GM23338 (cell line): ENCODE data around the gene CNN2. TPM values are rescaled to one million over a fixed set of nuclear protein-coding genes. Genes with fewer than 3 reads are reported as not detected.

Experiments used
- ATAC-seq: fragments of 200-7000 bp; cut with Tn5 transposase; 3 replicates; pipeline ENCODE4 v1.9.1; 2020
- DNase-seq: peaks from one replicate; pipeline ENCODE4 v3.0.0-alpha.2; 2015; ENCODE audit warnings: low spot score
- H2AFZ ChIP-seq: fragments of 200-600 bp; sonication (generic); 2 replicates; pipeline ENCODE4 v1.8.0; 2016; ENCODE audit warnings: antibody characterized with exemption, mild to moderate bottlenecking, moderate library complexity
- H3F3A ChIP-seq: fragments of 200-600 bp; sonication (generic); replicated peaks from 2 replicates; pipeline ENCODE4 v1.8.0; 2017; ENCODE audit warnings: antibody characterized with exemption, mixed run types, low read depth
- H3K27ac ChIP-seq: fragments of 200-600 bp; sonication (generic); 2 replicates; pipeline ENCODE4 v1.6.1; 2016; ENCODE audit warnings: low read depth
- H3K27me3 ChIP-seq: fragments of 200-600 bp; sonication (generic); 2 replicates; pipeline ENCODE4 v1.8.0; 2016; ENCODE audit warnings: mild to moderate bottlenecking, mixed run types, moderate library complexity; ENCODE audit not compliant: insufficient read depth
- H3K36me3 ChIP-seq: fragments of 200-600 bp; sonication (generic); 2 replicates; pipeline ENCODE4 v1.8.0; 2016; ENCODE audit warnings: mild to moderate bottlenecking; ENCODE audit not compliant: insufficient read depth
- H3K4me1 ChIP-seq: fragments of 200-600 bp; sonication (generic); 2 replicates; pipeline ENCODE4 v1.8.0; 2016; ENCODE audit warnings: mild to moderate bottlenecking, moderate library complexity; ENCODE audit not compliant: insufficient read depth
- H3K4me2 ChIP-seq: fragments of 200-600 bp; sonication (generic); 2 replicates; pipeline ENCODE4 v1.7.1; 2017; ENCODE audit warnings: mixed run types
- H3K4me3 ChIP-seq: fragments of 200-600 bp; sonication (generic); 2 replicates; pipeline ENCODE4 v1.6.1; 2016; ENCODE audit warnings: mixed run types
- H3K79me2 ChIP-seq: fragments of 200-600 bp; sonication (generic); replicated peaks from 2 replicates; pipeline ENCODE4 v1.8.0; 2017; ENCODE audit warnings: mild to moderate bottlenecking; ENCODE audit not compliant: insufficient read depth
- H3K9me2 ChIP-seq: fragments of 200-600 bp; sonication (generic); 2 replicates; pipeline ENCODE4 v1.8.0; 2017; ENCODE audit not compliant: insufficient read depth
- H4K20me1 ChIP-seq: fragments of 200-600 bp; sonication (generic); replicated peaks from 2 replicates; pipeline ENCODE4 v1.8.0; 2017; ENCODE audit warnings: mild to moderate bottlenecking; ENCODE audit not compliant: insufficient read depth
- H3K27ac Mint-ChIP-seq: 2 replicates; pipeline ENCODE4 v1.8.0; 2020; ENCODE audit warnings: inconsistent platforms, mild to moderate bottlenecking, moderate library complexity, mixed read lengths
- H3K27me3 Mint-ChIP-seq: 3 replicates; pipeline ENCODE4 v1.8.0; 2022; ENCODE audit warnings: low read depth, mild to moderate bottlenecking, moderate library complexity, mixed read lengths, inconsistent platforms; ENCODE audit not compliant: insufficient read depth, poor library complexity
- H3K36me3 Mint-ChIP-seq: 3 replicates; pipeline ENCODE4 v1.8.0; 2021; ENCODE audit warnings: low read depth, mild to moderate bottlenecking, inconsistent platforms, moderate library complexity, mixed read lengths
- H3K4me1 Mint-ChIP-seq: 3 replicates; pipeline ENCODE4 v1.8.0; 2020; ENCODE audit warnings: mild to moderate bottlenecking, inconsistent platforms, mixed read lengths
- H3K4me3 Mint-ChIP-seq: 3 replicates; pipeline ENCODE4 v1.8.0; 2021; ENCODE audit warnings: moderate library complexity, mild to moderate bottlenecking, inconsistent platforms, mixed read lengths
- H3K9me3 Mint-ChIP-seq: 3 replicates; pipeline ENCODE4 v1.8.0; 2020; ENCODE audit warnings: moderate library complexity, mild to moderate bottlenecking, inconsistent platforms, mixed read lengths
- CREB1 ChIP-seq: fragments of 250-450 bp; sonication (Bioruptor Pico); IDR thresholded peaks from 2 replicates; pipeline ENCODE4 v1.5.0; 2020; ENCODE audit warnings: low read depth, mild to moderate bottlenecking, moderate library complexity
- ETS1 ChIP-seq: IDR thresholded peaks from 2 replicates; pipeline ENCODE4 v1.6.1; 2016; ENCODE audit warnings: antibody characterized with exemption
- POLR2AphosphoS5 ChIP-seq: IDR thresholded peaks from 2 replicates; pipeline ENCODE4 v1.6.1; 2016; ENCODE audit warnings: antibody characterized with exemption, low read depth
- REST ChIP-seq: IDR thresholded peaks from one replicate; pipeline ENCODE4 v1.6.1; 2018; ENCODE audit warnings: antibody characterized with exemption; ENCODE audit not compliant: unreplicated experiment
- ZNF114 ChIP-seq: fragments of 250-450 bp; sonication (Bioruptor Pico); IDR thresholded peaks from 2 replicates; pipeline ENCODE4 v1.5.0; 2020; ENCODE audit warnings: mild to moderate bottlenecking, moderate library complexity
- polyA plus RNA-seq: library from polyadenylated mRNA; unstranded; fragments of >200 nt; fragmentation: Nextera tagmentation; extraction: Ambion mirVana; gene quantifications from 2 replicates; pipeline ENCODE4 v1.2.1, GENCODE V29; 2016
- total RNA-seq: library from RNA; depleted of rRNA; stranded (reverse); fragments of >200 nt; shearing (Covaris generic); gene quantifications from 2 replicates; pipeline ENCODE4 v1.2.3, GENCODE V29; 2014
- TF ChIP-seq, protein P1 (sequence below), 2 experiments: fragments of 200-600 bp in 1 of 2; sonication (generic) in 1 of 2; conservative IDR thresholded peaks; 2 replicates each; pipeline versions ENCODE4 v1.5.1 to v1.6.1; 2016 to 2017; ENCODE audit warnings: antibody characterized with exemption in 2 of 2, low read depth in 2 of 2, mild to moderate bottlenecking in 2 of 2, moderate library complexity in 1 of 2

Gene CNN2
- total and polyA plus RNA-seq, 2 experiments from 2014 or later: 330 to 392 TPM

DNA sequence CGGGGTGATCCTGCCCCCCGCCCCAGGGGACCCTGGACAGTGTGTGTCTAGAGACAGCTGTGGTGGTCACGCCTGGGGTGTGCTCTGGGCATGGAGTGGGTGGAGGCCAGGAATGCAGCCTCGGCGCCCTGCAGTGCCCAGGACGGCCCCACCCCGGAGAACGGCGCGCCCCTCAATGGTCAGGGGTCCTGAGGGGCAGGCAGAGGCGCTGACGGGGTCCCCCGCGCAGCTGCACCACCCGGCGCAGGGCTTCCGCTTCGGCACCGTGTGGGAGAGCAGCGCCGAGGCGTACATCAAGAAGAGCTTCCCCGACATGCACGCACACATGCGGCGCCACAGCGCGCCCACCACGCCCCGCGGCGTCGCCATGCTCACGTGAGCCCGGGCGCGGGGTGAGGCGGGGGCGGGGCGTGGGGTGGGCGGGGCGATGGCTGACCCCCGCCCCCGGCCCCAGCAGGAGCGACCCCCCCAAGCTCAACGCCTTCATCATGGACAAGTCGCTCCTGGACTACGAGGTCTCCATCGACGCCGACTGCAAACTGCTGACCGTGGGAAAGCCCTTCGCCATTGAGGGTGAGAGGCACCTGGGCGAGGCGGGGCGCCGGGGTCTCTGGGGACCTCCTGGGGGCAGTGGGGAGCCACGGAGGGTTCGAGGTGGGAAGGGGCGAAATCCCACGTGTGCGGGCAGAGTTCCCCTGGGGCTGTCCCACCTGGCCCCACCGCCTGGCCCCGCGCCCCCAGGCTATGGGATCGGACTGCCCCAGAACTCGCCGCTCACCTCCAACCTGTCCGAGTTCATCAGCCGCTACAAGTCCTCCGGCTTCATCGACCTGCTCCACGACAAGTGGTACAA lies 18.8 kb upstream of the CNN2 start:
- TF ChIP-seq POLR2AphosphoS5: no peak
- TF ChIP-seq, protein P1, sequence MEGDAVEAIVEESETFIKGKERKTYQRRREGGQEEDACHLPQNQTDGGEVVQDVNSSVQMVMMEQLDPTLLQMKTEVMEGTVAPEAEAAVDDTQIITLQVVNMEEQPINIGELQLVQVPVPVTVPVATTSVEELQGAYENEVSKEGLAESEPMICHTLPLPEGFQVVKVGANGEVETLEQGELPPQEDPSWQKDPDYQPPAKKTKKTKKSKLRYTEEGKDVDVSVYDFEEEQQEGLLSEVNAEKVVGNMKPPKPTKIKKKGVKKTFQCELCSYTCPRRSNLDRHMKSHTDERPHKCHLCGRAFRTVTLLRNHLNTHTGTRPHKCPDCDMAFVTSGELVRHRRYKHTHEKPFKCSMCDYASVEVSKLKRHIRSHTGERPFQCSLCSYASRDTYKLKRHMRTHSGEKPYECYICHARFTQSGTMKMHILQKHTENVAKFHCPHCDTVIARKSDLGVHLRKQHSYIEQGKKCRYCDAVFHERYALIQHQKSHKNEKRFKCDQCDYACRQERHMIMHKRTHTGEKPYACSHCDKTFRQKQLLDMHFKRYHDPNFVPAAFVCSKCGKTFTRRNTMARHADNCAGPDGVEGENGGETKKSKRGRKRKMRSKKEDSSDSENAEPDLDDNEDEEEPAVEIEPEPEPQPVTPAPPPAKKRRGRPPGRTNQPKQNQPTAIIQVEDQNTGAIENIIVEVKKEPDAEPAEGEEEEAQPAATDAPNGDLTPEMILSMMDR (conservative IDR thresholded peaks at IDR 0.05; ENCODE audit: low read depth in 2 of 2): peak in 1 of 2 experiments; percentile 12; a peak in 1 of 4 replicates
- TF ChIP-seq ETS1: no peak
- H3K4me3 Mint-ChIP-seq: no peak overlapping the region
- no peaks in the 10 kb centered on the region for H3K4me1 Mint-ChIP-seq
- H2AFZ ChIP-seq: no peak overlapping the region
- no peak overlapping the region for H3K27ac ChIP-seq
- H3K27me3 Mint-ChIP-seq: peaks cover 23% of the 10 kb centered on the region
- H3K27me3 ChIP-seq: no peaks in the 10 kb centered on the region
- H3K4me3 ChIP-seq: no peak overlapping the region
- no peaks in the 10 kb centered on the region for H3K36me3 ChIP-seq
- peaks cover 5% of the 10 kb centered on the region; the same call in 1 of the 3 replicates for H3K9me3 Mint-ChIP-seq
- peaks cover 8% of the 10 kb centered on the region for H3K36me3 Mint-ChIP-seq
- H3K27ac Mint-ChIP-seq: no peak overlapping the region
- DNase-seq: no peak
- no peaks in the 10 kb centered on the region for H3K9me2 ChIP-seq
- no peaks in the 10 kb centered on the region for H3K4me1 ChIP-seq
- H3F3A ChIP-seq: peaks cover 10% of the 10 kb centered on the region; the same call in 1 of the 2 replicates
- no peak for ATAC-seq
- H3K4me2 ChIP-seq: no peak overlapping the region
- H4K20me1 ChIP-seq: 0 out of 2 replicates have a peak, but pooled peaks cover 9% of the 10 kb centered on the region
- no peaks in the 10 kb centered on the region for H3K79me2 ChIP-seq

DNA sequence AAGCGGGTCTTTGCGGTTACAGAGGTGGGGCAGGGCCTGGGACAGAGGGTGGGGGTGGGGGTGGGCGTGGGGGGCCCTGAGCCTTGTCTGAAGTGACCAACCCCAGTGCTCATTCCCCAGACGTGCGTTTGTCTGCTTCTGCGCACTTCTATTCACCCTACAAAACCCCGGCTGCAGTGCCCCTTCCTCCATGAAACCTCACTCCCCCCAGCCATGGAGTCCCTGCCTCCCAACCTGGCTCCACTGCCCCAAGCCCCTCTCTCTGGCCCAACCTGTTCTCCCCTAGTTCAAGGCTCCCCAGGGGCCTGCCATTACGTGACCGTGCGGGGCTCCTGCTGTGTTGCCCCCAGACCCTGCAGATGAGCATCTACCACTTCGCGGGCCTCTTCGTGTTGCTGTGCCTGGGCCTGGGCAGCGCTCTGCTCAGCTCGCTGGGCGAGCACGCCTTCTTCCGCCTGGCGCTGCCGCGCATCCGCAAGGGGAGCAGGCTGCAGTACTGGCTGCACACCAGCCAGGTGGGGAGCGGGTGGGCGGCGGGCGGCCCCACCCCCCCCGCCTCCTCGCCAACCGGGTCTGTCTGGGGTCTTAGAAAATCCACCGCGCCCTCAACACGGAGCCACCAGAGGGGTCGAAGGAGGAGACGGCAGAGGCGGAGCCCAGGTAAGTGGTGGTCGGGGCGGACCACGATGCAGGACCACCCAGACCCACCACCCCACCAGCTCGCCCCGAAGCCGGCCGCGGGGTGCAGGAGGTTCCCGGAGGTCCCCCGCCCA lies 18.0 kb upstream of the CNN2 start:
- peaks cover 5% of the 10 kb centered on the region; the same call in 1 of the 3 replicates for H3K9me3 Mint-ChIP-seq
- peaks cover 8% of the 10 kb centered on the region for H3K36me3 Mint-ChIP-seq
- no peak overlapping the region for H3K27ac Mint-ChIP-seq
- no peaks in the 10 kb centered on the region for H3K4me1 Mint-ChIP-seq
- H3K4me2 ChIP-seq: no peak overlapping the region
- no peaks in the 10 kb centered on the region for H3K27me3 ChIP-seq
- H3K36me3 ChIP-seq: no peaks in the 10 kb centered on the region
- H3K27me3 Mint-ChIP-seq: peaks cover 22% of the 10 kb centered on the region
- no peak overlapping the region for H3K27ac ChIP-seq
- H3K4me3 Mint-ChIP-seq: no peak overlapping the region
- no peaks in the 10 kb centered on the region for H3K9me2 ChIP-seq
- H3K4me3 ChIP-seq: no peak overlapping the region
- DNase-seq (no peak), ATAC-seq (no peak; the same call in 2 of the 3 replicates)
- H4K20me1 ChIP-seq: 0 out of 2 replicates have a peak, but pooled peaks cover 14% of the 10 kb centered on the region
- H3K4me1 ChIP-seq: no peaks in the 10 kb centered on the region
- H2AFZ ChIP-seq: no peak overlapping the region
- H3F3A ChIP-seq: peaks cover 10% of the 10 kb centered on the region; the same call in 1 of the 2 replicates
- H3K79me2 ChIP-seq: peaks cover 4% of the 10 kb centered on the region; the same call in 1 of the 2 replicates
- TF ChIP-seq ZNF114: no peak
- TF ChIP-seq REST: no peak
- TF ChIP-seq, protein P1 (conservative IDR thresholded peaks at IDR 0.05; ENCODE audit: low read depth in 2 of 2): no peak
- no peak for TF ChIP-seq CREB1 (CRISPR knock-in tag)
